Endodermal cell (in vitro differentiated cells): Measurements from ENCODE around the gene C3. TPM values are rescaled to one million over a fixed set of nuclear protein-coding genes. Genes with fewer than 3 reads are reported as not detected.
A peak's percentile ranks its signal among the peaks of the same experiment; 100 is the strongest.

ENCODE experiments used
- DNase-seq: peaks from one replicate; pipeline ENCODE4 v3.0.0-alpha.2; 2017
- H3K27ac ChIP-seq: 2 replicates; pipeline ENCODE4 v1.5.1; 2013; ENCODE audit warnings: mild to moderate bottlenecking, low read depth, low read length, moderate library complexity
- H3K27me3 ChIP-seq: 2 replicates; pipeline ENCODE4 v1.6.1; 2013; ENCODE audit warnings: mild to moderate bottlenecking, low read length, moderate library complexity; ENCODE audit not compliant: insufficient read depth, control insufficient read depth, poor library complexity, severe bottlenecking
- H3K36me3 ChIP-seq: 2 replicates; pipeline ENCODE4 v1.7.0; 2013; ENCODE audit warnings: mild to moderate bottlenecking, low read length, moderate library complexity; ENCODE audit not compliant: control insufficient read depth, insufficient read depth
- H3K4me1 ChIP-seq: one replicate; pipeline ENCODE4 v1.7.0; 2013; ENCODE audit warnings: low read length; ENCODE audit not compliant: control insufficient read depth, insufficient read depth
- H3K4me3 ChIP-seq: 2 replicates; pipeline ENCODE4 v1.5.1; 2013; ENCODE audit warnings: mild to moderate bottlenecking, low read length, moderate library complexity
- H3K9ac ChIP-seq: 2 replicates; pipeline ENCODE4 v1.6.1; 2013; ENCODE audit warnings: mild to moderate bottlenecking, low read length, moderate library complexity; ENCODE audit not compliant: poor library complexity, severe bottlenecking; ENCODE audit errors: extremely low read depth
- H3K9me3 ChIP-seq: 2 replicates; pipeline ENCODE4 v1.6.1; 2013; ENCODE audit warnings: mild to moderate bottlenecking, low read length, moderate library complexity; ENCODE audit not compliant: control insufficient read depth
- H3K27ac Mint-ChIP-seq: 2 replicates; pipeline ENCODE4 v1.8.0; 2020; ENCODE audit warnings: mixed read lengths
- H3K27me3 Mint-ChIP-seq: 2 replicates; pipeline ENCODE4 v1.8.0; 2021; ENCODE audit warnings: mild to moderate bottlenecking, mixed read lengths; ENCODE audit not compliant: insufficient read depth
- H3K36me3 Mint-ChIP-seq: 2 replicates; pipeline ENCODE4 v1.8.0; 2020; ENCODE audit warnings: low read depth, mixed read lengths
- H3K4me1 Mint-ChIP-seq: 2 replicates; pipeline ENCODE4 v1.8.0; 2020; ENCODE audit warnings: mixed read lengths
- H3K4me3 Mint-ChIP-seq: 2 replicates; pipeline ENCODE4 v1.8.0; 2020; ENCODE audit warnings: mild to moderate bottlenecking, moderate library complexity, mixed read lengths
- H3K9me3 Mint-ChIP-seq: 2 replicates; pipeline ENCODE4 v1.8.0; 2020; ENCODE audit warnings: mild to moderate bottlenecking, mixed read lengths
- WGBS, 2 experiments: methylation state at CpG; one replicate each; pipeline versions ENCODE4 v1.1.5 to v1.1.7; 2013; ENCODE audit warnings: missing lambda C conversion rate in 2 of 2, mixed read lengths in 1 of 2; ENCODE audit not compliant: insufficient coverage in 1 of 2, insufficient read length in 1 of 2; 5-methylcytosine and 5-hydroxymethylcytosine counted together
- total RNA-seq, 2 donors: library from RNA; stranded (reverse); fragmentation: NEBNext Ultra II Directional in 1 of 2; extraction: Animal tissue kit (Norgen Biotek cat#: 25700) in 1 of 2; gene quantifications; 2 replicates in 1 of 2; 3 replicates in 1 of 2; pipeline ENCODE4 v1.2.1, GENCODE V29; 2021
- TF ChIP-seq, protein P1 (sequence below): fragments of 200-600 bp; sonication (generic); conservative IDR thresholded peaks from 2 replicates; pipeline ENCODE4 v1.5.0; 2021; ENCODE audit warnings: antibody characterized with exemption, mild to moderate bottlenecking

The C3 gene
- total RNA-seq, 2 donors from 2014 or later, result 13.7 to 23.5 TPM

DNA sequence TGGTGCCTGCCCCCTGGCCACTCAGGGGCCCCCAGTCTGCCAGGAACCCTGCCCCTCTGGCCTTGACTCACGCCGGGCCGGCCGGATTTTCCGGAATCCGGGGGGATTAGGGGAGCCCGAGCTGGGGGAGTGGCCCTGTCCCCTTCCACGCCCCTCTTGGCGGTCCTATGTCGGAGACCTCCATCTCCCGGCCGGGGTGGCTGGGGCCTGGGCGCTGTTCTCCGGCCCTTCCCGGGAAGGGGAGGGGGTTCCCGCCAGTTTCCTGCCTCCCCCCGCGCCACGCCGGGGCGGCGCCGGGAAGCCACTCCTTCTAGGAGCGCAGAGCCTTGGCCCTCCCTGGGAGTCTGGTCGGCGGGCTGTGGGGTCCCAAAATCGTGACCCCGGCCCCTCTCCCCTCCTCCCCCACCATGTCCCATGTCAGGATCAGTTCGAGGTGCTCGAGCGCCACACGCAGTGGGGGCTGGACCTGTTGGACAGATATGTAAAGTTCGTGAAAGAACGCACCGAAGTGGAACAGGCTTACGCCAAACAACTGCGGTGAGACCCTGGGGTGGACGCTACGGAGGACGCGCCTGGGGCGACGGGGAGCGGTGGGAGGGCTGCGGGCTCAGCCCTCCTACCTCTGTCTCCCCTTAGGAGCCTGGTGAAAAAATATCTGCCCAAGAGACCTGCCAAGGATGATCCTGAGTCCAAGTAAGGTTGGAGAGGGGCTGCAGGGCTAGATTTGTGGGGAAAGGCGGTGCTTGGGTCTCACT is 20.3 kb upstream of the C3 start:
- H3K27me3 ChIP-seq, result no peaks in the 10 kb centered on the region
- Mint-ChIP-seq H3K27me3 (no peaks in the 10 kb centered on the region), H3K27ac (peak overlapping the region; percentile 93), H3K4me1 (peaks cover 44% of the 10 kb centered on the region), H3K36me3 (peaks cover 37% of the 10 kb centered on the region), H3K4me3 (peak overlapping the region; percentile 90), H3K9me3 (no peaks in the 10 kb centered on the region)
- peaks cover 47% of the 10 kb centered on the region for H3K36me3 ChIP-seq
- H3K4me1 ChIP-seq, result peaks cover 3% of the 10 kb centered on the region
- H3K4me3 ChIP-seq, result peak overlapping the region; percentile 94
- H3K9me3 ChIP-seq, result no peaks in the 10 kb centered on the region
- H3K9ac ChIP-seq, result peak overlapping the region; percentile 85
- TF ChIP-seq, protein P1, sequence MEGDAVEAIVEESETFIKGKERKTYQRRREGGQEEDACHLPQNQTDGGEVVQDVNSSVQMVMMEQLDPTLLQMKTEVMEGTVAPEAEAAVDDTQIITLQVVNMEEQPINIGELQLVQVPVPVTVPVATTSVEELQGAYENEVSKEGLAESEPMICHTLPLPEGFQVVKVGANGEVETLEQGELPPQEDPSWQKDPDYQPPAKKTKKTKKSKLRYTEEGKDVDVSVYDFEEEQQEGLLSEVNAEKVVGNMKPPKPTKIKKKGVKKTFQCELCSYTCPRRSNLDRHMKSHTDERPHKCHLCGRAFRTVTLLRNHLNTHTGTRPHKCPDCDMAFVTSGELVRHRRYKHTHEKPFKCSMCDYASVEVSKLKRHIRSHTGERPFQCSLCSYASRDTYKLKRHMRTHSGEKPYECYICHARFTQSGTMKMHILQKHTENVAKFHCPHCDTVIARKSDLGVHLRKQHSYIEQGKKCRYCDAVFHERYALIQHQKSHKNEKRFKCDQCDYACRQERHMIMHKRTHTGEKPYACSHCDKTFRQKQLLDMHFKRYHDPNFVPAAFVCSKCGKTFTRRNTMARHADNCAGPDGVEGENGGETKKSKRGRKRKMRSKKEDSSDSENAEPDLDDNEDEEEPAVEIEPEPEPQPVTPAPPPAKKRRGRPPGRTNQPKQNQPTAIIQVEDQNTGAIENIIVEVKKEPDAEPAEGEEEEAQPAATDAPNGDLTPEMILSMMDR, result no peak
- 2 to 5% methylated on average over 15 to 46 of the region's 46 CpGs for WGBS, 2 experiments
- peak; percentile 87 for DNase-seq
- H3K27ac ChIP-seq, result no peak overlapping the region

DNA sequence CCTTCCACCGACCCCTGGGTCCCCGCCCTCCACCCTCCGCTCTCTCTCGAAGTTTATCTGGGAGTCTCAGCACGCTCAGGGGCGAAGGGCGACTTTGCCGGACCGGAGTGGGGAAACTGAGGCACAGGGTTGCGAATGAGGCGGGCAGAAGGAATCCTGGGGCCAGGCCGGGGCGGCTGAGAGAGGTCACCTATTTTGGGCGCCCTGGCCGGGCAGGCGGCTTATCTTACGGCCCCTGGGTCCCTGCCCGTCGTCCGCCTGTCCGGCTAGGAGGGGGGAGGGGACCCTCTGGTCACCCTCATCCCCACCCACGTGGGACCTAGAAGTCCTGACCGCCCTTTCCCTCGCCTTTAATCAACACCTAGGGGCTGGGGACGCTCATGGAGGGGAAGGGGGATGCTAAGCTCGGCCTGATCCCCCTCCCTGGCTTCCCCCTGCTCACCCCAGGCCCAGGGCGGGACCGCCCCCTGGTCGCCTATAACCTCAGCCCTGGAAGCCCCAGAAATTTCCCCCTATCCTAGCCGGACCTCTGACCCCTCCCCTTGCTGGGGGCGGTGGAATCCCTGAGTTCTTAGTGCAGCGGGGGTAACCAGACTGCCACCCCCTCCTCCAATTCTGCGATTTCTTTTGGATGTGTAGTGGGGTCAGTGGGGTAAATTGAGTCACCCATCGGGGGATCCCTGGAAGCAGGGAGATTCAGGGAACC is 19.6 kb upstream of the C3 start:
- H3K4me1 ChIP-seq, result peaks cover 3% of the 10 kb centered on the region

DNA sequence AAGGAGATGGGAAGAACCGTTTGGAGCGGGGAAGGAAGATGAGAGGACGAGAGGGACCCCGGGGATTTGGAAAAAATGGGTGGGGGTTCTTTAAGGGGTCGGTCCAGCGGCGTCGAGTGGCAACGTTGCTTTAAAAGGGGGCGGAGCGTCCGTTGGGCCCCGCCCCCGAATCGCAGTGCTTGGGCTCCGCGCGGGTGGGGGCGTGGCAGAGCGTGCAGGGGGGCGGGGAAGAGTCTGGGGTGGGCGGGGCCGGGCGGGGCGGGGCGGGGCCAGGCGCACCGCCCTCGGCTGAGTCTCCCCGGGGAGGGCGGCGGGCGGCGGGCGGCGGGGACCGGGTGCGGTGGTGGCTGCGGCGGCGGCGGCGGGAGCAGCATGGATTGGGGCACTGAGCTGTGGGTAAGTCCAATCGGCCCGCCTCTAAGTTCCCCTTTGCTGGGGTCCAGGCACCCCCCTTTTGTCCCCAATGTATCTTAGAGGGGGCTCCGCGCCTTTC is 19.0 kb upstream of the C3 start, which contains the start of gene TRIP10:
TSS of gene TRIP10 (plus strand) at position 291 of the 493 bp plus-strand sequence. CDS start at position 373, 82 bp downstream.
- H3K9ac ChIP-seq, result peak within 1 kb of the TSS; percentile 97
- peaks cover 3% of the 10 kb centered on the region for H3K4me1 ChIP-seq
- 0 to 8% methylated on average over 2 to 37 of the region's 47 CpGs for WGBS, 2 experiments

More for the DNA sequence above, 19.6 kb upstream of the C3 start:
- peaks cover 52% of the 10 kb centered on the region for H3K4me1 Mint-ChIP-seq
- Histone ChIP-seq H3K9me3 (no peaks in the 10 kb centered on the region), H3K36me3 (peaks cover 40% of the 10 kb centered on the region), H3K27me3 (no peaks in the 10 kb centered on the region), H3K27ac (no peak overlapping the region), H3K9ac (peak overlapping the region; percentile 85), H3K4me3 (peak overlapping the region; percentile 94)
- WGBS, 2 experiments, result 1% methylated on average over 32 of the region's 34 CpGs; no CpG with 5 or more reads in 1 of the 2 experiments
- peak; percentile 80 for DNase-seq
- H3K4me3 Mint-ChIP-seq, result peak overlapping the region; percentile 90
- no peaks in the 10 kb centered on the region for H3K9me3 Mint-ChIP-seq
- peaks cover 30% of the 10 kb centered on the region for H3K36me3 Mint-ChIP-seq
- H3K27ac Mint-ChIP-seq, result peak overlapping the region; percentile 86
- no peaks in the 10 kb centered on the region for H3K27me3 Mint-ChIP-seq
- TF ChIP-seq, protein P1, result no peak

More for the DNA sequence above, 19.0 kb upstream of the C3 start, which contains the start of gene TRIP10:
- TF ChIP-seq, protein P1, result no peak
- H3K27me3 Mint-ChIP-seq, result no peaks in the 10 kb centered on the region
- H3K27me3 ChIP-seq, result no peaks in the 10 kb centered on the region
- peaks cover 52% of the 10 kb centered on the region for H3K4me1 Mint-ChIP-seq
- H3K9me3 Mint-ChIP-seq, result no peaks in the 10 kb centered on the region
- peak within 1 kb of the TSS; percentile 90 for H3K4me3 Mint-ChIP-seq
- peak within 1 kb of the TSS; percentile 94 for H3K4me3 ChIP-seq
- DNase-seq, result peak; percentile 94
- H3K36me3 ChIP-seq, result peaks cover 34% of the 10 kb centered on the region
- H3K27ac Mint-ChIP-seq, result peak within 1 kb of the TSS; percentile 98
- peaks cover 27% of the 10 kb centered on the region for H3K36me3 Mint-ChIP-seq
- H3K9me3 ChIP-seq, result no peaks in the 10 kb centered on the region
- H3K27ac ChIP-seq, result peak within 1 kb of the TSS; percentile 68
